Fibroblast of skin of scalp (primary cell): ENCODE measurements around the gene TTC29. TPM values are rescaled to one million over a fixed set of nuclear protein-coding genes. Genes with fewer than 3 reads are reported as not detected.

Experiments used
- DNase-seq: peaks from one replicate; pipeline ENCODE4 v3.0.0-alpha.2; 2013
- polyA plus RNA-seq, 2 experiments: library from polyadenylated mRNA; unstranded; fragments of 120-200 nt; gene quantifications; one replicate each; pipeline ENCODE4 v1.2.1, GENCODE V29; 2013; ENCODE audit not compliant: insufficient read length in 2 of 2

TTC29 gene
- polyA plus RNA-seq (2013, experiment 1 of 2; ENCODE audit: insufficient read length) = not detected
- polyA plus RNA-seq (2013, experiment 2 of 2; ENCODE audit: insufficient read length) = not detected

GRCh38 chr4:146945556-146946374 lies at the start of gene TTC29:
TSS of gene TTC29 (minus strand) at chr4:146945864. CDS start at chr4:146939895, 5,969 bp downstream.
- DNase-seq = peak; percentile 84

GRCh38 chr4:146981651-146982050 lies 36.0 kb upstream of the TTC29 start:
- DNase-seq = peak; percentile 23

- no peak for DNase-seq
Measured at GRCh38 chr4:146978641-146979040, 33.0 kb upstream of the TTC29 start.

GRCh38 chr4:146976145-146976544 lies 30.5 kb upstream of the TTC29 start:
- DNase-seq = no peak

GRCh38 chr4:146975527-146975926 lies 29.9 kb upstream of the TTC29 start:
- DNase-seq = no peak

- DNase-seq = no peak
Measured at GRCh38 chr4:146975036-146975435, 29.4 kb upstream of the TTC29 start.

GRCh38 chr4:146972036-146972435 lies 26.4 kb upstream of the TTC29 start:
- DNase-seq = no peak

- DNase-seq = no peak
Measured at GRCh38 chr4:146969126-146969525, 23.5 kb upstream of the TTC29 start.

GRCh38 chr4:146960634-146961033 lies 15.0 kb upstream of the TTC29 start:
- no peak for DNase-seq

- DNase-seq = peak; percentile 52
Measured at GRCh38 chr4:146959692-146960091, 14.0 kb upstream of the TTC29 start.

GRCh38 chr4:146957237-146957636 lies 11.6 kb upstream of the TTC29 start:
- peak; percentile 88 for DNase-seq

- no peak for DNase-seq
Measured at GRCh38 chr4:146952896-146953295, 7.2 kb upstream of the TTC29 start.

GRCh38 chr4:146949559-146949958 lies 3.9 kb upstream of the TTC29 start:
- no peak for DNase-seq

GRCh38 chr4:146943691-146944375 lies 1.8 kb downstream of the TTC29 start:
- no peak for DNase-seq

GRCh38 chr4:146932116-146932515 lies 13.5 kb downstream of the TTC29 start:
- no peak for DNase-seq

GRCh38 chr4:146930673-146931072 lies 15.0 kb downstream of the TTC29 start:
- no peak for DNase-seq

- DNase-seq = no peak
Measured at GRCh38 chr4:146927695-146928094, 18.0 kb downstream of the TTC29 start.

- peak; percentile 45 for DNase-seq
Measured at GRCh38 chr4:146916479-146917076, 29.1 kb downstream of the TTC29 start.

- DNase-seq = no peak
Measured at GRCh38 chr4:146915132-146915531, 30.5 kb downstream of the TTC29 start.

GRCh38 chr4:146900295-146900694 lies 45.4 kb downstream of the TTC29 start:
- no peak for DNase-seq

GRCh38 chr4:146890301-146890700 lies 55.4 kb downstream of the TTC29 start:
- no peak for DNase-seq

GRCh38 chr4:146883070-146883469 lies 62.6 kb downstream of the TTC29 start:
- DNase-seq = no peak

GRCh38 chr4:146857298-146857697 lies 88.4 kb downstream of the TTC29 start:
- DNase-seq = no peak
